Duodenal mucosa (tissue), 2 donors: ENCODE measurements around the gene EIF4ENIF1.

ENCODE experiments used
- H3K27ac ChIP-seq: one replicate; pipeline ENCODE4 v1.7.0; 2013; ENCODE audit warnings: low read depth, low read length
- H3K27me3 ChIP-seq, 2 donors: one replicate each; pipeline ENCODE4 v1.7.0; 2013; ENCODE audit warnings: low read length in 2 of 2, control low read depth in 1 of 2; ENCODE audit not compliant: insufficient read depth in 2 of 2, control insufficient read depth in 1 of 2
- H3K36me3 ChIP-seq, 2 donors: one replicate each; pipeline ENCODE4 v1.7.0; 2013; ENCODE audit warnings: low read length in 2 of 2, control low read depth in 1 of 2; ENCODE audit not compliant: insufficient read depth in 2 of 2, control insufficient read depth in 1 of 2
- H3K4me1 ChIP-seq, 2 donors: one replicate each; pipeline ENCODE4 v1.7.0; 2013; ENCODE audit warnings: low read length in 2 of 2, control low read depth in 1 of 2; ENCODE audit not compliant: insufficient read depth in 2 of 2, control insufficient read depth in 1 of 2
- H3K4me3 ChIP-seq, 2 donors: one replicate each; pipeline ENCODE4 v1.7.0; 2013; ENCODE audit warnings: low read length in 2 of 2, low read depth in 1 of 2
- H3K9ac ChIP-seq, 2 donors: one replicate each; pipeline ENCODE4 v1.7.0; 2013; ENCODE audit warnings: low read length in 2 of 2, low read depth in 1 of 2
- H3K9me3 ChIP-seq, 2 donors: one replicate each; pipeline ENCODE4 v1.7.0; 2013; ENCODE audit warnings: low read length in 2 of 2, control low read depth in 1 of 2; ENCODE audit not compliant: control insufficient read depth in 1 of 2

The EIF4ENIF1 gene

GRCh38 chr22:31446208-31446607 lies 43.4 kb downstream of the EIF4ENIF1 start:
- Histone ChIP-seq H3K9ac (no peak overlapping the region), H3K4me1 (no peaks in the 10 kb centered on the region), H3K4me3 (no peak overlapping the region), H3K36me3 (peaks cover 23 to 65% of the 10 kb centered on the region in 2 donors), H3K9me3 (no peaks in the 10 kb centered on the region), H3K27me3 (no peaks in the 10 kb centered on the region), H3K27ac (no peak overlapping the region)

- Histone ChIP-seq H3K27ac (no peak overlapping the region), H3K4me3 (no peak overlapping the region), H3K27me3 (no peaks in the 10 kb centered on the region), H3K4me1 (no peaks in the 10 kb centered on the region), H3K9ac (no peak overlapping the region), H3K9me3 (no peaks in the 10 kb centered on the region), H3K36me3 (peaks cover 24 to 70% of the 10 kb centered on the region in 2 donors)
These were observed 44.0 kb downstream of the EIF4ENIF1 start for GRCh38 chr22:31445642-31446041.

- no peaks in the 10 kb centered on the region for H3K4me1 ChIP-seq
- no peak overlapping the region for H3K27ac ChIP-seq
- H3K4me3 ChIP-seq, result no peak overlapping the region
- peaks cover 41 to 83% of the 10 kb centered on the region in 2 donors for H3K36me3 ChIP-seq
- no peak overlapping the region for H3K9ac ChIP-seq
- no peaks in the 10 kb centered on the region for H3K9me3 ChIP-seq
- H3K27me3 ChIP-seq, result no peaks in the 10 kb centered on the region
These were observed 46.1 kb downstream of the EIF4ENIF1 start for GRCh38 chr22:31443516-31443915.

- Histone ChIP-seq H3K27me3 (no peaks in the 10 kb centered on the region), H3K27ac (no peak overlapping the region), H3K9me3 (no peaks in the 10 kb centered on the region), H3K4me3 (no peak overlapping the region), H3K36me3 (peaks cover 47 to 83% of the 10 kb centered on the region in 2 donors), H3K4me1 (no peaks in the 10 kb centered on the region), H3K9ac (no peak overlapping the region)
These were observed 46.7 kb downstream of the EIF4ENIF1 start for GRCh38 chr22:31442768-31443489.

GRCh38 chr22:31441652-31442051 lies 48.0 kb downstream of the EIF4ENIF1 start:
- H3K36me3 ChIP-seq, result peaks cover 58 to 92% of the 10 kb centered on the region in 2 donors
- no peaks in the 10 kb centered on the region for H3K4me1 ChIP-seq
- no peak overlapping the region for H3K27ac ChIP-seq
- no peak overlapping the region for H3K4me3 ChIP-seq
- no peaks in the 10 kb centered on the region for H3K27me3 ChIP-seq
- H3K9me3 ChIP-seq, result no peaks in the 10 kb centered on the region
- H3K9ac ChIP-seq, result no peak overlapping the region

- peaks cover 67 to 97% of the 10 kb centered on the region in 2 donors for H3K36me3 ChIP-seq
- no peaks in the 10 kb centered on the region for H3K27me3 ChIP-seq
- H3K9me3 ChIP-seq, result no peaks in the 10 kb centered on the region
- H3K27ac ChIP-seq, result no peak overlapping the region
- no peaks in the 10 kb centered on the region for H3K4me1 ChIP-seq
- no peak overlapping the region for H3K4me3 ChIP-seq
- no peak overlapping the region for H3K9ac ChIP-seq
These were observed 49.0 kb downstream of the EIF4ENIF1 start for GRCh38 chr22:31440681-31441080.

- no peak overlapping the region for H3K27ac ChIP-seq
- no peak overlapping the region for H3K9ac ChIP-seq
- H3K9me3 ChIP-seq, result no peaks in the 10 kb centered on the region
- peaks cover 72 to 97% of the 10 kb centered on the region in 2 donors for H3K36me3 ChIP-seq
- no peaks in the 10 kb centered on the region for H3K27me3 ChIP-seq
- H3K4me3 ChIP-seq, result no peak overlapping the region
- no peaks in the 10 kb centered on the region for H3K4me1 ChIP-seq
These were observed 49.8 kb downstream of the EIF4ENIF1 start for GRCh38 chr22:31439808-31440207.

GRCh38 chr22:31436132-31436531 lies 53.5 kb downstream of the EIF4ENIF1 start:
- Histone ChIP-seq H3K9ac (no peak overlapping the region), H3K27me3 (no peaks in the 10 kb centered on the region), H3K36me3 (peaks cover 68 to 95% of the 10 kb centered on the region in 2 donors), H3K4me3 (no peak overlapping the region), H3K27ac (no peak overlapping the region), H3K4me1 (no peaks in the 10 kb centered on the region), H3K9me3 (no peaks in the 10 kb centered on the region)

GRCh38 chr22:31431950-31432349 lies 57.7 kb downstream of the EIF4ENIF1 start:
- Histone ChIP-seq H3K9me3 (no peaks in the 10 kb centered on the region), H3K9ac (no peak overlapping the region), H3K36me3 (peaks cover 42 to 82% of the 10 kb centered on the region in 2 donors), H3K27me3 (no peaks in the 10 kb centered on the region), H3K4me1 (no peaks in the 10 kb centered on the region), H3K27ac (no peak overlapping the region), H3K4me3 (no peak overlapping the region)

- H3K9ac ChIP-seq, result no peak overlapping the region
- H3K27ac ChIP-seq, result no peak overlapping the region
- no peaks in the 10 kb centered on the region for H3K4me1 ChIP-seq
- no peaks in the 10 kb centered on the region for H3K9me3 ChIP-seq
- H3K4me3 ChIP-seq, result no peak overlapping the region
- peaks cover 34 to 78% of the 10 kb centered on the region in 2 donors for H3K36me3 ChIP-seq
- no peaks in the 10 kb centered on the region for H3K27me3 ChIP-seq
These were observed 64.2 kb downstream of the EIF4ENIF1 start for GRCh38 chr22:31425331-31426050.
